Daoy (cell line): Measurements from ENCODE around the gene NR4A3. TPM values are rescaled to one million over a fixed set of nuclear protein-coding genes. Genes with fewer than 3 reads are reported as not detected.
"Not testable (repeated sequence)": the region's sequence is repeated elsewhere in the genome, so short reads cannot be mapped to it uniquely, and the experiment has no call there.

Experiments
- DNase-seq: peaks from one replicate; pipeline ENCODE4 v3.0.0-alpha.2; 2015; ENCODE audit warnings: low read depth
- total RNA-seq: library from RNA; depleted of rRNA; stranded (reverse); fragments of >200 nt; shearing (Covaris generic); gene quantifications from 2 replicates; pipeline ENCODE4 v1.2.3, GENCODE V29; 2014

The NR4A3 gene
- total RNA-seq, 1 experiment from 2014 or later = 0.17 TPM

GRCh38 chr9:99833735-99834134 lies 12.1 kb downstream of the NR4A3 start:
- DNase-seq = no peak

DNA sequence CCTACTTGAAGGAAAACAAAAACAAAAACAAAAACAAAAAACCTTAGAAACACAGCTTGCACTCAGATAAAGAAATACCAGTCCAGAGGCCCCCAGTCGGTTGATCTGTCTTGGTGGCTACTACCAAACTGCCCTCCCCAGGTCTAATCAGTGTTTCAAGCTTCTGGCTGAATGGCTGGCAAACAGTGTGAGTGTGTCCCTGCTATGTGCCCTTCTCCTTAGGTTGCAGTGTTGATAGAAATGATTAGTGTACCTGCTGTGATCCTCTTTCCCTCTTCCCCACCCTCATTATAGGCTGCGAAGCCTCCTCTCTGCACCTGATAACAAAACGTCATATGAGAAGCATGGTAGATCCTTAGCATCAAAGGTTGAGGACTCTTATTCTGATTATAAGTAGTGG lies 12.8 kb downstream of the NR4A3 start:
- DNase-seq = no peak

DNA sequence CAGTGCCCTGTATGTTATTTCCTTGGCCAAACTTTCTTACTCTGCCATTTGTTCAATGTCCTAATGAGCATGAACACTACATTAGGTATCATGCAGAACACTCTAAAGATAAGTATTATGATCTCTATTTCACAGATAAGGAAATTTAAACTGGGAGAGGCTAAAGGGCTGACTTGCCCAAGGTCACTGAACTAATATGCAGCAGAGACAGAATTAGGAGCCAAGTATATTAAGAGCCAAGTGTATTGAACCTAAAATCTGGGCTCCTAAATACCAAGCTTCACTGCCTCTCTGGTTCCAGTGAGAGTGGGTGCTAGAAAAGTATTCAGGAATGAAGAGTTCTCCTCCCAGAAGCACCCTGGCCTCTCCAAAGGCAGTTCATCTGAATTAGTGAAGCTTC lies 13.5 kb downstream of the NR4A3 start:
- no peak for DNase-seq

GRCh38 chr9:99835581-99835980 lies 13.9 kb downstream of the NR4A3 start:
- no peak for DNase-seq

- DNase-seq = no peak
These were observed 18.4 kb downstream of the NR4A3 start for GRCh38 chr9:99840072-99840471.

- DNase-seq = no peak
These were observed 23.4 kb downstream of the NR4A3 start for GRCh38 chr9:99845063-99845462.

DNA sequence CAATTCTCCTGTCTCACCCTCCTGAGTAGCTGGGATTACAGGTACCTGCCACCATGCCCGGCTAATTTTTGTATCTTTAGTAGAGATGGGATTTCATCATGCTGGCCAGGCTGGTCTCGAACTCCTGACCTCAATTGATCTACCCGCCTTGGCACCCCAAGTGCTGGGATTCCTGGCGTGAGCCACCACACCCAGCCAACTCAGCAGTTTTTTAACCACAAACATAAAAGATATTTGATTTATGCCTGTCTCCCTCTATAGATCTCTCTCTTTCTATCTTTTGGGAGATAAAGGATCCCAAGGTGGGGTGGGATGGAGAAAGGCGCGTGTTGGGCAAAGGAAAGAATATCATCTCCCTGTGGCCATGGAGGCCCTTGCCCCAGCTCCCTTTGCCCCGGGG lies 26.8 kb downstream of the NR4A3 start:
- no peak for DNase-seq

DNA sequence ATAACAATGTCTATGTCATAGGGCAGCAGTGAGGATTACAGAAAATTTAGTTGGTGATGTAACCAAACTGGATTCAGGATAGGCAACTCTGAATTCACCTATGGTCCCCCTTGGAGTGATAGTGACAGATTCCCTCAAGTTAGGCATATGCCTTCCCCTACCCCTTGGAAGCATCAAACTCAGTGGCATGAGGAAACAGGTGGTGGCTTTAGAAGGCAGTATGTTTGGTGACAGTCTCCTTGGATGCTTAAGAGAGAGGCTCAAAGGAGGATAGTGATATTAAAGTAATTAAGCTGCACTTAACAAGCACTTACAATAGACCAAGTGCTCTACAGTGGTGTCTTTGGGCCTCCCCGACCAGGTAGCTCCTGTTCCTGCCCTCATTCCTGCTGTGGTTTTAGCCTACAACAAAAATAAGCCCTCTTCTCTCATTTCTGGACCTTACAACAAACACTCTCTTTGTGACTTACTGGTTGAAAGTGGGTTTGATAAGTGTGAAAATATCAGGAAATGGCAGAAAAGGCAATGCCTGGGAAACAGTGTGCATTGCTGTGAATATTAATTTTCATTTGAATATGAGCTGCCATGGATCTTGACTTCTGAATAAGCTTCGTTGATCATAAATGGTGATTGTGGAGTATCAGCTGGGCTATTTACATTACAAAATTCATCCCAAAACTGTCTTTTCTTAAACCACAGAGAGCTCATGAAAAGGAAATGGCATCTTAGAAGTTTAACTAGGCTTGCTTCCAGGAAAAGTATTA lies 29.2 kb downstream of the NR4A3 start:
- no peak for DNase-seq

DNA sequence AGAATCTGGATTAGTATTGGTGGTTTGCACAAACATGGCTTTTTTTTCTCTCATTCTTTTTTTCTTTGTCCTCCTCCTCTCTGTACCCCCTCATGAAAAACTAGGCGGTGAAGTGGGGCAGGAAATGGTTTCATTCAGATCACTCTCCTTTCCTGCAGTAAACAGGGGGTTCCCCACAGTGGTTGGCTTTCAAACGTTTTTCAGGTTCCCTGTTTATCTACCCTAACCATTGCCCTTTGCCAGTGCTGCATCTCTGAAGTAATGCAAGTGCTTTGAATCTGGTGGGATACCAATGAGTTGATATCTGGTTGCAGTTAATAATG lies 29.8 kb downstream of the NR4A3 start:
- no peak for DNase-seq

GRCh38 chr9:99852617-99853016 lies 30.9 kb downstream of the NR4A3 start:
- no peak for DNase-seq

GRCh38 chr9:99855467-99856176 lies 33.9 kb downstream of the NR4A3 start:
- DNase-seq = no peak

- DNase-seq = not testable (repeated sequence)
These were observed 35.9 kb downstream of the NR4A3 start for GRCh38 chr9:99857576-99857975.

DNA sequence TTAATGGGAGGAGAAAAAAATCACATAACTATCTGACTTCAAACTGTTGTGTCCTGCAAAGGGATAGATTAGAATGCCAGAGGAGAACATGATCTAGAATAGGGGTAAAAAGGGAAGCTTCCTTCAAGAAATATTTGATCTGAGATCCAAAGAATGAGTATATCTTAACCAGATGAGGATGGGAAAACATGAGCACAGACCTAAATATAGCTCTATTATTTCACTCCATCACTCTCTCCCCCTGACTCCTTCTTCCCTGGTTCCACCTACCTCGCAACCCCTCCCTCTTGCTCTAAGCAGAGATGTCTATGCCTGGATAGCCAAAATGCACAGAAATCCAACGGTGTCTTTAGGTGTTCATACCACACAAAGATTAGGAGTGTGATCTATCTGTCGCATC lies 36.4 kb downstream of the NR4A3 start:
- no peak for DNase-seq

DNA sequence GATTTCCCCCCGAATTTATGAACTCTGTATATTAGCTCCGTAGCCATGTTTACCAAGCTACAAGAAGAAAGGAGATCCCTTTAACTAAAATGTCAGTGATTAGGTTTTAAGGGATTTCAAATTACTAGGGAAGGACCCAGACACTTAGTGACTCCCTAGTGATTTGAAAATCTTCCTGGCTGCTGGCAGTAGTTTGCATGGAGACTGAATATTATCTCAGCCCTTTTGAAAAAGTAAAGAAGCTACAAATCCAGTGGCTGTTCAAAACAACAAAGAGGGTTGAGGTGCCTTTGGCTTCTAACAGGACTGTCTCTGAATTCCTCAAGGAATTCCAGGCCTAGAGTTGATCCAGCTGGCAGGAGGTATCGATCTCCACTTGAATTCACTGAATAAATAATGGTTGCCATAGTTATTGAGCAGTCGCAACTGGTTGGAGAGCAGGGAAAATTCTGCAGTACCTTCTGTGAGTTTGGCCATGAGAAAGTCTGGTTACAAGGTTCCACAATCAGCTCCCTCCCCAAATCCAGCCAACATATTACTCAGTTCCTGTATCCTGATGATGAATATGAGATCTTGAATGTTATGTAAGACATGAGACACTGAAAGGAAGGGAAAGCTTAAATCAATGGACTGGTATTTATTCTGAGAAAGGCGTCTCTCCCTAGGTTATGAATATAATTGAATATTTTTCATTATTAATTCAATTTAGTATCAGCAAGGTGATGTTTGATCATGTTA lies 37.7 kb downstream of the NR4A3 start:
- no peak for DNase-seq

DNA sequence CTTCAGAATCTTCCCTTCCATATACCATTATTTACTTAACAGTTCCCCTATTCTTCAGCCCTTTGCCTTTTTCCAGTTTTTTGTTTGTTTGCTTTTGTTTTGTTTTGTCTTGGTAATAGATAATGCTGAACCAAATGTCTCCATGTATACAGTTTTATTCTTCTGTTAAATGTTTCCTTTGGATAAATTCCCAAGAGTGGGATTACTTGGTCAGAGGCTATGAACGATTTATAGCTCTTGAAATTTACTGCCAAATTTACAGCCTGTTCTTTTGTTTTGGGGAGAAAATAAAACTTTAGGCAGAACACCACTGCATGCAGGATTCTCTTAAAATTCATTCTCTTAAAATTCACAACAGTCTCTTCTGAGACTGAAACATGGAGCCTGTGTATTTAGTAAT lies 38.6 kb downstream of the NR4A3 start:
- DNase-seq = no peak

DNA sequence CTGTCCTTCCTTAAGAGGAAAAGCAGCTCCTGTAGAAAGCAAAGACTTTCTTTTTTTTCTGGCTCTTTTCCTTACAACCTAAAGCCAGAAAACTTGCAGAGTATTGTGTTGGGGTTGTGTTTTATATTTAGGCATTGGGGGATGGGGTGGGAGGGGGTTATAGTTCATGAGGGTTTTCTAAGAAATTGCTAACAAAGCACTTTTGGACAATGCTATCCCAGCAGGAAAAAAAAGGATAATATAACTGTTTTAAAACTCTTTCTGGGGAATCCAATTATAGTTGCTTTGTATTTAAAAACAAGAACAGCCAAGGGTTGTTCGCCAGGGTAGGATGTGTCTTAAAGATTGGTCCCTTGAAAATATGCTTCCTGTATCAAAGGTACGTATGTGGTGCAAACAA lies 42.3 kb downstream of the NR4A3 start:
- DNase-seq = no peak

GRCh38 chr9:99866398-99866797 lies 44.7 kb downstream of the NR4A3 start:
- DNase-seq = no peak

- DNase-seq = no peak
These were observed 45.9 kb downstream of the NR4A3 start for GRCh38 chr9:99867536-99867935.

- no peak for DNase-seq
These were observed 46.3 kb downstream of the NR4A3 start for GRCh38 chr9:99867968-99868367.

- peak; percentile 21 for DNase-seq
These were observed 47.2 kb downstream of the NR4A3 start for GRCh38 chr9:99868845-99869244.

- DNase-seq = peak; percentile 17
These were observed 48.4 kb downstream of the NR4A3 start for GRCh38 chr9:99870126-99870525.

- peak; percentile 74 for DNase-seq
These were observed 51.8 kb downstream of the NR4A3 start for GRCh38 chr9:99873531-99873930.
